ENCODE data around the gene LRRC25.
"Not testable (repeated sequence)": the region's sequence is repeated elsewhere in the genome, so short reads cannot be mapped to it uniquely, and the experiment has no call there.

Gene LRRC25

GRCh38 chr19:18401580-18402112 is 4.2 kb upstream of the LRRC25 start:
- DNase-seq: no peak

- no peak for DNase-seq
Observed at GRCh38 chr19:18399008-18399407, 1.6 kb upstream of the LRRC25 start.

GRCh38 chr19:18396471-18397241 is 766 bp downstream of the LRRC25 start:
- no peak for DNase-seq

DNA sequence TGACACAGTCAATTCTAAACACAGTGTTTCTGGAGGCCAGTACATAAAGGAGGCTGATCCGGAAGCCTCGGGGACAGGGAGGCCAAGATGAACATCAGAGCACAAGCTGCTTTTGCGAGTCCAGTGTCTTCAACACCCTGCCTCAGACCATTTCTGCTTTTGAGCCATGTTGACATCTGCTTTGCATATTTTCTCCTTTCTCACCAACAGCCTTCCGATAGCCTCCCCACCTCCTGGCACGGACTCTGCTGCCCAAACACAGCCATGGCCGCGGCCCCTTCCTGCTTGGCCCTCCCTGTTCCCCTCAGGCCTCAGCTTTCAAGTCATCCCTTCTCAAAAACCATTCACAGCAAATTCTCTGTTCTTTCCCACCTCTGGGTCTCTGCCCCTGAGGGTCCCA is 3.6 kb downstream of the LRRC25 start:
- no peak for DNase-seq

DNA sequence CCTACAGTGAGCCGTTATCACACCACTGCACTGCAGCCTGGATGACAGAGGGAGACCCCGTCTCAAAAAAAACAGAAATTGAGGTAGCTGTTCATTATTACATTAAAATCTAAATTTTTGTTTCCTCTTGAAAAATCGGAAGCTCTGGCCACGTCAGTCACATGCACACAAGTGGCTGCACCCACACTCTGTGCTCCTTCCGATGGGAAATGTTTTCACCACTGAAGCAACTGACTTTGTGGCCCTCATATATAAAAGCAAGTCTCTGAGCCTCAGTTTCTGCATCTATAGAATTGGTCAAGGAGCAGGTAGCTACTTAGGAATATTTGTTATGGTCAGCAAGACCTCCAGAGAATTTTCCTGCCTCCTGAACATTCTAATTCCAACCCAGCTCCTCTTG is 4.5 kb downstream of the LRRC25 start:
- DNase-seq: no peak

GRCh38 chr19:18392417-18392816 is 5.0 kb downstream of the LRRC25 start:
- no peak for DNase-seq

DNA sequence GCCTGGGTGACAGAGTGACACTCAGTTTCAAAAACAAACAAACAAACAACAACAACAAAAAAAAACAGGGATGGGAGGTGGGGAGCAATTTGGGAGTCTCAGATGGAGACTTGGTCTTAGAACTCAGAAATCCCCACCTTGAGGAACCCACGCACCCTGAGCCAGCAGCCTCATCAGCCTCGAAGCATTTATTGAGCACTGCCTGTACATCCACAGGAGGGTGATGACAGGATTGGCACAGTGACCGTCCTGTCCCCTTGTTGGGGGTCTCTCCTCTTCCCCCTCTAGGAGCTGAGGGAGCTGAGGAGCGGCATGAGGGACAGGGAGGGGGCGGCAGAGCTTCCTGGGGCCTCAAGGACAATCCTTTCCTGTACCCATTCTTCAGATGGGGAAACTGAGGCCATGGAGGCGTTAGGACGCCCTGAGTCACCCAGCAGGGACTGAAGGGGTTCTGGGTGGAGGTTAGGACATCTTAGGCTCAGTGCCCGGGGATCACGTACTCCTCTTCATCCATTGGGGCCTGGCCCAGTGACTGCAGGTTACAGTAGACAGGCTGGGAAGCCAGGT is 5.8 kb downstream of the LRRC25 start:
- no peak for DNase-seq

- no peak for DNase-seq
Observed at GRCh38 chr19:18390065-18390907, 7.1 kb downstream of the LRRC25 start.

GRCh38 chr19:18389726-18390064 is 7.7 kb downstream of the LRRC25 start:
- no peak for DNase-seq

DNA sequence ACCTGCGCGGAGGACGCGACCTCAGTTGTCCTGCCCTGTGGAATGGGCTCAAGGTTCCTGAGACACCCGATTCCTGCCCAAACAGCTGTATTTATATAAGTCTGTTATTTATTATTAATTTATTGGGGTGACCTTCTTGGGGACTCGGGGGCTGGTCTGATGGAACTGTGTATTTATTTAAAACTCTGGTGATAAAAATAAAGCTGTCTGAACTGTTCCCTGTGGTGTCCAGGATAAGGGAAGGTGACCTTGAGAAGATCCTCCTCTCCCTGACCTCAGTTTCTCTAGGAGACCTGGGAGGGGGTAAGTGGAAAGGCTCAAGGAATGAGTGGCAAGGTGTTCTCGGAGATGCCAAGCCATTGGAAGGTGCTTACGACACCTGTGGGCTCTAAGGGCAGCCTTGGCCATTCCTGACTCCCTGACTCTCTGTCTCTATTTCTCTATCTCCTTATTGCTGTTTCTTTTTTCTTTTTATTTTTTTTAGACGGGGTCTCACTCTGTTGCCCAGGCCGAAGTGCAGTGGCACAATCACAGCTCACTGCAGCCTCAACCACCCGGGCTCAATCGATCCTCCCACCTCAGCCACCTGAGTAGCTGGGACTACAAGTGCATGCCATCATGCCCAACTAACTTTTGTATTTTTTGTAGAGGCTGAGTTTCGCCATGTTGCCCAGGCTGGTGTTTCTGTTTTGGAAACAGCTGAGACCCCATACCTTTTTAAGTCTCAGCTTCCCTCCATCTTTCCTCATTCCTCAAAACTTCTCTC is 8.3 kb downstream of the LRRC25 start:
- no peak for DNase-seq

DNA sequence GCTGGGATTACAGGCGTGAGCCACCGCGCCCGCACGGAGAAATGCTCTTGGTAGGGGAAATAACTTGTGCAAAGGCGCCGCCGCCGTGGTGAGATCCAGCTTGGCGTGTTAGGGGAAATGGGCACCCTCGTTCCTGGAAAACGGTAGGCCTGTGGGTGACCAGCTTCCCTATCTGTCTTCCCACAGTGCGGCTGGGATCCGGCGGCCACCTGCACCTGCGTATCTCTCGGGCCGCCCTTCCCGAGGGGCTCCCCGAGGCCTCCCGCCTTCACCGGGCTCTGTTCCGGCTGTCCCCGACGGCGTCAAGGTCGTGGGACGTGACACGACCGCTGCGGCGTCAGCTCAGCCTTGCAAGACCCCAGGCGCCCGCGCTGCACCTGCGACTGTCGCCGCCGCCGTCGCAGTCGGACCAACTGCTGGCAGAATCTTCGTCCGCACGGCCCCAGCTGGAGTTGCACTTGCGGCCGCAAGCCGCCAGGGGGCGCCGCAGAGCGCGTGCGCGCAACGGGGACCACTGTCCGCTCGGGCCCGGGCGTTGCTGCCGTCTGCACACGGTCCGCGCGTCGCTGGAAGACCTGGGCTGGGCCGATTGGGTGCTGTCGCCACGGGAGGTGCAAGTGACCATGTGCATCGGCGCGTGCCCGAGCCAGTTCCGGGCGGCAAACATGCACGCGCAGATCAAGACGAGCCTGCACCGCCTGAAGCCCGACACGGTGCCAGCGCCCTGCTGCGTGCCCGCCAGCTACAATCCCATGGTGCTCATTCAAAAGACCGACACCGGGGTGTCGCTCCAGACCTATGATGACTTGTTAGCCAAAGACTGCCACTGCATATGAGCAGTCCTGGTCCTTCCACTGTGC is 9.1 kb downstream of the LRRC25 start:
- DNase-seq: no peak

DNA sequence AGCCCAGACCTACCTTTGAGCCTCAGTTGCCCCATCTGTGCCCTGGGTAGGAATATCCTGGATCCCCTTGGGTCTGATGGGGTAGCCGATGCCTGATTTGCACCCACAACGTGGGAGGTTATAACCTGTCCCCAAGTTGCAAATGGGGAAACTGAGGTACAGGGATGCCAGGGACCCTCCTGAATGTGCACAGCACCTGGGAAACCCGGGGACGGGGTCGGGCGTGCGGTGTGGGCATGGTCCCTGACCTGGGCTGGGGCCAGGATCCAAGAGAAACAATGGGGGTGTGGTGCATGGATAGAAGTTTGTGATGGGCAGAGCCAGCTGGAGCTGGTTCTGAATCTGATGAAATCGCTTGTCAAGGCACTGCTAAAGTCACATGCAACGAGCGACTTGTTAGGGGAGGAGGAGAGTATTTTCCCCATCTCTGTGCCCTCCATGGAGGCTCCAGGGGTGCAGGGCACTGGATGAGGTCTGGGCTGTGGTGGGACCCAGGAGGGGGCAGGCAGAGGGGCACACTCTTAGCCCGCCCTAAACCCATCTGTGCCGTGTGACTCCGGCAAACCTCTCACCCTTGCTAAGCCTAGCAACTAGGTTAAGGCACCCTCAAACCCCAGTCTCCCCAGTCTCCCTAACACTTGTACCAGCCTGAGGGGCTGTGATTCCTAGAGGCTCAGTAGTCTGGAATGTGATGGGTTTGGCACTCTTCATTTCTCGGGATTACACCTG is 10.7 kb downstream of the LRRC25 start:
- DNase-seq: no peak

GRCh38 chr19:18385675-18386542 is 11.5 kb downstream of the LRRC25 start, which contains the start of gene GDF15:
Gene GDF15, plus strand, starts transcription at chr19:18386158. Its CDS starts 32 bp downstream, at chr19:18386190.
- no peak for DNase-seq

- DNase-seq: no peak
Observed at GRCh38 chr19:18385359-18385674, 12.1 kb downstream of the LRRC25 start.

- DNase-seq: no peak
Observed at GRCh38 chr19:18384775-18385174, 12.6 kb downstream of the LRRC25 start.

DNA sequence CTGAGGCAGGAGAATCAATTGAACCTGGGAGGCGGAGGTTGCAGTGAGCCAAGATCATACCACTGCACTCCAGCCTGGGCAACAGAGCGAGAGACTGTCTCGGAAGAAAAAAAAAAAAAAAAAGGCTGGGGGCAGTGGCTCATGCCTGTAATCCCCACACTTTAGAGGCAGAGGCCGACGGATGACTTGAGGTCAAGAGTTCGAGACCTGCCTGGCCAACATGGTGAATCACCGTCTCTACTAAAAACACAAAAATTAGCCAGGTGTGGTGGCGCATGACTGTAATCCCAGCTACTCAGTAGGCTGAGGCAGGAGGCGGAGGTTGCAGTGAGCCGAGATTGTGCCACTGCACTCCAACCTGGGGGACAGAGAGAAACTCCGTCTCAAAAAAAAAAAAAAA is 13.8 kb downstream of the LRRC25 start:
- DNase-seq: not testable (repeated sequence)

- DNase-seq: no peak
Observed at GRCh38 chr19:18380843-18381242, 16.6 kb downstream of the LRRC25 start.

DNA sequence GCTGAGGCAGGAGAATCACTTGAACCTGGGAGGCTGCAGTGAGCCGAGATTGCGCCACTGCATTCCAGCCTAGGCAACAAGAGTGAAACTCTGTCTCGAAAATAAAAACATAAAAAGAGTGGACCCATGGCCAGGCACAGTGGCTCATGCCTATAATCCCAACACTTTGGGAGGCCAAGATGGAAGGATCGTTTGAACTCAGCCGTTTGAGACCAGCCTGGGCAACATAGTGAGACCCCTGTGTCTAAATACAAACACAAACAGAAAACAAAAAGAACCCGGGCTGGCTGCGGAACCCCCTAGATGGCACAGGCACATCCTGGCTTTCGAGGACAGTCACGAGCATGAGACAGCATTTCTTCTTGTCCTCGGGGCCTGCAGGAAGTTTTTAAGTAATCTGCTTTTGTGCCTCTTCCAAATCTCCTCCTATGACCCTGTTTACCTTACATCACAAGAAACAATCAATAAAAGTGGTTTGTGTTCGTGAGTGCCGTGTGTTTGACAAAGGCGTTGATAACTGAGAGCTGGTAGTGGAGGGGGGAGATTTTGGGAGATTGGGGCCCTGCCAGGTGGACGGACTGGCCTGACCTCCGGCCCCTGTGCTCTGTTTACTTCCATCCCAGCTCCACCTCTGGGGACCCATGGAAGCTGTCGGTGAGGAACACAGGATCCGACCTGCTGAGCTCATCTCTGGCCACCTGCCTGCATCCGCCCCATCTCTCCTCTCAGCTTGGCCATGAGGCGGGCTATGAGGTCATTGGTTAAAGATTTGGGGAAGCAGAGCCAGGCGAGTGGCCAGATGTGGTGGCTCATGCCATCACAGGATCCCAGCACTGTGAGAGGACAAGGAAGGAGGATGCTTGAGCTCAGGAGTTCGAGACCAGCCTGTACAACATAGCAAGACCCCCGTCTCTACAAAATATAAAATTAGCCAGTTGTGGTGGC is 17.3 kb downstream of the LRRC25 start:
- no peak for DNase-seq

- DNase-seq: no peak
Observed at GRCh38 chr19:18377026-18377425, 20.4 kb downstream of the LRRC25 start.
